HG03196 (cell line): ENCODE data around the gene RNF111.
"Not testable (repeated sequence)": the region's sequence is repeated elsewhere in the genome, so short reads cannot be mapped to it uniquely, and the experiment has no call there.

Source experiments
- ATAC-seq: cut with Tn5 transposase; IDR thresholded peaks from one replicate; pipeline ENCODE4 v1.9.1; 2021; ENCODE audit not compliant: unreplicated experiment

The RNF111 gene

GRCh38 chr15:59131456-59131855, 144.0 kb downstream of the RNF111 start:
- no peak for ATAC-seq

GRCh38 chr15:59131969-59132562, 144.6 kb downstream of the RNF111 start:
- ATAC-seq: no peak

GRCh38 chr15:59133929-59134427, 146.5 kb downstream of the RNF111 start:
- no peak for ATAC-seq

- ATAC-seq: no peak
Observed at GRCh38 chr15:59137566-59137965, 150.1 kb downstream of the RNF111 start.

GRCh38 chr15:59138243-59138642, 150.8 kb downstream of the RNF111 start:
- peak; percentile 59 for ATAC-seq

- no peak for ATAC-seq
Observed at GRCh38 chr15:59140422-59141226, 153.2 kb downstream of the RNF111 start.

GRCh38 chr15:59143281-59143680, 155.8 kb downstream of the RNF111 start:
- ATAC-seq: no peak

- ATAC-seq: not testable (repeated sequence)
Observed at GRCh38 chr15:59144594-59144993, 157.1 kb downstream of the RNF111 start.
